ENCODE data around the gene FNIP2. TPM values are rescaled to one million over a fixed set of nuclear protein-coding genes. Genes with fewer than 3 reads are reported as not detected.
"Not testable (repeated sequence)": the region's sequence is repeated elsewhere in the genome, so short reads cannot be mapped to it uniquely, and the experiment has no call there.

The FNIP2 gene
- total RNA-seq, 1 experiment from 2014 or later: 0.56 TPM

- Histone ChIP-seq H4K20me1 (ENCODE audit: insufficient read depth, low read depth, low read length) (no peaks in the 10 kb centered on the region), H3K9me3 (ENCODE audit: low read length) (no peaks in the 10 kb centered on the region), H3K4me2 (ENCODE audit: low read depth, low read length, poor library complexity, severe bottlenecking) (no peak overlapping the region), H3K4me1 (ENCODE audit: low read length) (no peaks in the 10 kb centered on the region), H3K27ac (ENCODE audit: low read length) (no peak overlapping the region), H3K36me3 (ENCODE audit: insufficient read depth, low read length) (no peaks in the 10 kb centered on the region), H2AFZ (ENCODE audit: low read length) (no peak overlapping the region), H3K27me3 (ENCODE audit: low read length) (no peaks in the 10 kb centered on the region), H3K79me2 (ENCODE audit: low read length) (no peaks in the 10 kb centered on the region), H3K9me2 (replicated peaks; ENCODE audit: insufficient read depth, low read length) (no peaks in the 10 kb centered on the region), H3K9ac (ENCODE audit: low read length) (no peak overlapping the region), H3K4me3 (ENCODE audit: low read length) (no peak overlapping the region)
- DNase-seq: no peak
Measured at GRCh38 chr4:158885564-158885963, 116.7 kb downstream of the FNIP2 start.

DNA sequence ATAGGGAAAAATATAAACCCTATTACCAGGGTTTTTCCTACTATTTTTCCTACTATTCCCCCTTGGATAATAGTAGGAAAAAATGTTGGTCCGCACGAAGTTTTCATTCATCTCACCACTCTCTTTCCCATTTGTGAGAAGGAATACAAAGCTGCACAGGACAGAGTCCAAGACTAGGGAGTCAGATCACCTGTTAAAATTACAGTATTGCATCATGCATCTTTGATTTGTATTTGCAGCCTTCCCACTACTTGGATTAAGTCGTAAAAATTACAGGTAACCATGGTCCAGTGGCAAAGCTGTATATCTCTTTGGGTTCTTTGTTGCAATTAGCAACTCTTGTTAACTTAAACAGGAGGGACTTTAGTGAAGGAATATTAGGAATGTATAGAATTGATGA is 121.5 kb downstream of the FNIP2 start:
- Histone ChIP-seq H3K4me2 (ENCODE audit: low read depth, low read length, poor library complexity, severe bottlenecking) (no peak overlapping the region), H3K79me2 (ENCODE audit: low read length) (no peaks in the 10 kb centered on the region), H3K27ac (ENCODE audit: low read length) (no peak overlapping the region), H2AFZ (ENCODE audit: low read length) (no peak overlapping the region), H4K20me1 (ENCODE audit: insufficient read depth, low read depth, low read length) (no peaks in the 10 kb centered on the region), H3K27me3 (ENCODE audit: low read length) (no peaks in the 10 kb centered on the region), H3K4me3 (ENCODE audit: low read length) (no peak overlapping the region), H3K9me2 (replicated peaks; ENCODE audit: insufficient read depth, low read length) (no peaks in the 10 kb centered on the region), H3K9me3 (ENCODE audit: low read length) (no peaks in the 10 kb centered on the region), H3K9ac (ENCODE audit: low read length) (no peak overlapping the region), H3K36me3 (ENCODE audit: insufficient read depth, low read length) (no peaks in the 10 kb centered on the region), H3K4me1 (ENCODE audit: low read length) (no peaks in the 10 kb centered on the region)
- no peak for DNase-seq

- no peaks in the 10 kb centered on the region for H3K9me2 ChIP-seq (replicated peaks; ENCODE audit: insufficient read depth, low read length)
- H3K27me3 ChIP-seq (ENCODE audit: low read length): no peaks in the 10 kb centered on the region
- H3K4me3 ChIP-seq (ENCODE audit: low read length): no peak overlapping the region
- H3K9ac ChIP-seq (ENCODE audit: low read length): no peak overlapping the region
- no peak overlapping the region for H3K4me2 ChIP-seq (ENCODE audit: low read depth, low read length, poor library complexity, severe bottlenecking)
- no peak for DNase-seq
- H3K4me1 ChIP-seq (ENCODE audit: low read length): no peaks in the 10 kb centered on the region
- H3K79me2 ChIP-seq (ENCODE audit: low read length): no peaks in the 10 kb centered on the region
- no peaks in the 10 kb centered on the region for H4K20me1 ChIP-seq (ENCODE audit: insufficient read depth, low read depth, low read length)
- H3K9me3 ChIP-seq (ENCODE audit: low read length): no peaks in the 10 kb centered on the region
- H2AFZ ChIP-seq (ENCODE audit: low read length): no peak overlapping the region
- H3K36me3 ChIP-seq (ENCODE audit: insufficient read depth, low read length): no peaks in the 10 kb centered on the region
- H3K27ac ChIP-seq (ENCODE audit: low read length): no peak overlapping the region
Measured at GRCh38 chr4:158891256-158891655, 122.4 kb downstream of the FNIP2 start.

- Histone ChIP-seq H3K9ac (ENCODE audit: low read length) (no peak overlapping the region), H3K4me1 (ENCODE audit: low read length) (no peaks in the 10 kb centered on the region), H3K27ac (ENCODE audit: low read length) (no peak overlapping the region), H2AFZ (ENCODE audit: low read length) (no peak overlapping the region), H3K79me2 (ENCODE audit: low read length) (no peaks in the 10 kb centered on the region), H3K9me3 (ENCODE audit: low read length) (no peaks in the 10 kb centered on the region), H3K9me2 (replicated peaks; ENCODE audit: insufficient read depth, low read length) (no peaks in the 10 kb centered on the region), H3K4me3 (ENCODE audit: low read length) (no peak overlapping the region), H4K20me1 (ENCODE audit: insufficient read depth, low read depth, low read length) (no peaks in the 10 kb centered on the region), H3K4me2 (ENCODE audit: low read depth, low read length, poor library complexity, severe bottlenecking) (no peak overlapping the region), H3K36me3 (ENCODE audit: insufficient read depth, low read length) (no peaks in the 10 kb centered on the region), H3K27me3 (ENCODE audit: low read length) (no peaks in the 10 kb centered on the region)
- DNase-seq: no peak
Measured at GRCh38 chr4:158894826-158895225, 126.0 kb downstream of the FNIP2 start.

- no peak overlapping the region for H3K4me2 ChIP-seq (ENCODE audit: low read depth, low read length, poor library complexity, severe bottlenecking)
- H3K4me3 ChIP-seq (ENCODE audit: low read length): no peak overlapping the region
- H3K27me3 ChIP-seq (ENCODE audit: low read length): no peaks in the 10 kb centered on the region
- H4K20me1 ChIP-seq (ENCODE audit: insufficient read depth, low read depth, low read length): no peaks in the 10 kb centered on the region
- H3K4me1 ChIP-seq (ENCODE audit: low read length): no peaks in the 10 kb centered on the region
- H3K79me2 ChIP-seq (ENCODE audit: low read length): no peaks in the 10 kb centered on the region
- no peak overlapping the region for H3K27ac ChIP-seq (ENCODE audit: low read length)
- no peaks in the 10 kb centered on the region for H3K9me2 ChIP-seq (replicated peaks; ENCODE audit: insufficient read depth, low read length)
- no peak for DNase-seq
- no peaks in the 10 kb centered on the region for H3K36me3 ChIP-seq (ENCODE audit: insufficient read depth, low read length)
- no peak overlapping the region for H2AFZ ChIP-seq (ENCODE audit: low read length)
- no peak overlapping the region for H3K9ac ChIP-seq (ENCODE audit: low read length)
- H3K9me3 ChIP-seq (ENCODE audit: low read length): no peaks in the 10 kb centered on the region
Measured at GRCh38 chr4:158895797-158896576, 127.2 kb downstream of the FNIP2 start.

DNA sequence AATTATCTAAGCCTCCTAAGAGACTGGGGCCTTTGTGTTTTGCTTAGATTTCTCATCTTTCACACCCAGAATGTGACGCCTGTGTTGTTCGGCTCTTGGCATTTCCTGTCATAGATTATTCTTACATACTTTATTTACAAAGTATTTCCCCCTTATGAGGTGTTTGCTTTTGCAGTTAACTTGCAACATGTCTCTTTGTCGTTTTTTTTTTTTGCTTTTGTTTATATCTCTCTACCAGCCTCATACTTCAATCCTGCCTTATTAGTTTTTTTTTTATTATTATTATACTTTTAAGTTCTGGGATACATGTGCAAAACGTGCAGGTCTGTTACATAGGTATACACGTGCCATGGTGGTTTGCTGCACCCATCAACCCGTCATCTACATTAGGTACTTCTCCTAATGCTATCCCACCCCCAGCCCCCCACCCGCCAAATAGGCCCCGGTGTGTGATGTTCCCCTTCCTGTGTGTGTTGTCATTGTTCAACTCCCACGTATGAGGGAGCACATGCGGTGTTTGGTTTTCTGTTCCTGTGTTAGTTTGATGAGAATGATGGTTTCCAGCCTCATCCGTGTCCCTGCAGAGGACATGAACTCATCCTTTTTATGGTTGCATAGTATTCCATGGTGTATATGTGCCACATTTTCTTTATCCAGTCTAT is 127.9 kb downstream of the FNIP2 start:
- not testable (repeated sequence) for H3K36me3 ChIP-seq (ENCODE audit: insufficient read depth, low read length); DNase-seq; H3K79me2 ChIP-seq (ENCODE audit: low read length); H2AFZ ChIP-seq (ENCODE audit: low read length); H3K4me1 ChIP-seq (ENCODE audit: low read length); H3K9ac ChIP-seq (ENCODE audit: low read length); H3K9me3 ChIP-seq (ENCODE audit: low read length); H3K27me3 ChIP-seq (ENCODE audit: low read length); H3K4me3 ChIP-seq (ENCODE audit: low read length); H4K20me1 ChIP-seq (ENCODE audit: insufficient read depth, low read depth, low read length); H3K9me2 ChIP-seq (replicated peaks; ENCODE audit: insufficient read depth, low read length); H3K27ac ChIP-seq (ENCODE audit: low read length); H3K4me2 ChIP-seq (ENCODE audit: low read depth, low read length, poor library complexity, severe bottlenecking)

GRCh38 chr4:158900408-158900807 is 131.6 kb downstream of the FNIP2 start:
- H4K20me1 ChIP-seq (ENCODE audit: insufficient read depth, low read depth, low read length); H3K9me3 ChIP-seq (ENCODE audit: low read length); H3K4me2 ChIP-seq (ENCODE audit: low read depth, low read length, poor library complexity, severe bottlenecking); H3K27ac ChIP-seq (ENCODE audit: low read length); H3K9ac ChIP-seq (ENCODE audit: low read length); H2AFZ ChIP-seq (ENCODE audit: low read length); H3K27me3 ChIP-seq (ENCODE audit: low read length); H3K9me2 ChIP-seq (replicated peaks; ENCODE audit: insufficient read depth, low read length); H3K36me3 ChIP-seq (ENCODE audit: insufficient read depth, low read length); H3K79me2 ChIP-seq (ENCODE audit: low read length); H3K4me3 ChIP-seq (ENCODE audit: low read length); H3K4me1 ChIP-seq (ENCODE audit: low read length); DNase-seq: not testable (repeated sequence)

GRCh38 chr4:158902280-158903078 is 133.7 kb downstream of the FNIP2 start:
- DNase-seq; H3K4me2 ChIP-seq (ENCODE audit: low read depth, low read length, poor library complexity, severe bottlenecking); H2AFZ ChIP-seq (ENCODE audit: low read length): not testable (repeated sequence)

More at GRCh38 chr4:158902280-158903078, 133.7 kb downstream of the FNIP2 start:
- not testable (repeated sequence) for H4K20me1 ChIP-seq (ENCODE audit: insufficient read depth, low read depth, low read length); H3K79me2 ChIP-seq (ENCODE audit: low read length); H3K4me3 ChIP-seq (ENCODE audit: low read length); H3K4me1 ChIP-seq (ENCODE audit: low read length); H3K36me3 ChIP-seq (ENCODE audit: insufficient read depth, low read length); H3K9me3 ChIP-seq (ENCODE audit: low read length); H3K27me3 ChIP-seq (ENCODE audit: low read length); H3K27ac ChIP-seq (ENCODE audit: low read length); H3K9ac ChIP-seq (ENCODE audit: low read length); H3K9me2 ChIP-seq (replicated peaks; ENCODE audit: insufficient read depth, low read length)

Measured in Karpas-422 (cell line).